GM19467 (cell line): ENCODE measurements around the gene DOCK1.
"Not testable (repeated sequence)": the region's sequence is repeated elsewhere in the genome, so short reads cannot be mapped to it uniquely, and the experiment has no call there.

ENCODE experiments used
- ATAC-seq: cut with Tn5 transposase; IDR thresholded peaks from one replicate; pipeline ENCODE4 v1.9.1; 2021; ENCODE audit warnings: mild to moderate bottlenecking, moderate library complexity; ENCODE audit not compliant: unreplicated experiment

Gene DOCK1

GRCh38 chr10:126924180-126924914 is 19.1 kb downstream of the DOCK1 start:
- no peak for ATAC-seq

GRCh38 chr10:126924915-126925300 is 19.7 kb downstream of the DOCK1 start:
- ATAC-seq: no peak

- ATAC-seq: no peak
Measured at GRCh38 chr10:126926568-126926967, 21.3 kb downstream of the DOCK1 start.

- no peak for ATAC-seq
Measured at GRCh38 chr10:126927799-126928198, 22.6 kb downstream of the DOCK1 start.

GRCh38 chr10:126928274-126928673 is 23.0 kb downstream of the DOCK1 start:
- ATAC-seq: no peak

GRCh38 chr10:126929391-126929790 is 24.2 kb downstream of the DOCK1 start:
- ATAC-seq: no peak

- no peak for ATAC-seq
Measured at GRCh38 chr10:126930131-126930882, 25.1 kb downstream of the DOCK1 start.

- no peak for ATAC-seq
Measured at GRCh38 chr10:126930883-126931503, 25.8 kb downstream of the DOCK1 start.

GRCh38 chr10:126931544-126931943 is 26.3 kb downstream of the DOCK1 start:
- no peak for ATAC-seq

GRCh38 chr10:126932516-126932915 is 27.3 kb downstream of the DOCK1 start:
- no peak for ATAC-seq

GRCh38 chr10:126933116-126933515 is 27.9 kb downstream of the DOCK1 start:
- ATAC-seq: no peak

- ATAC-seq: no peak
Measured at GRCh38 chr10:126935263-126935946, 30.2 kb downstream of the DOCK1 start.

- ATAC-seq: no peak
Measured at GRCh38 chr10:126937026-126937425, 31.8 kb downstream of the DOCK1 start.

- not testable (repeated sequence) for ATAC-seq
Measured at GRCh38 chr10:126938121-126938520, 32.9 kb downstream of the DOCK1 start.

GRCh38 chr10:126939706-126940105 is 34.5 kb downstream of the DOCK1 start:
- no peak for ATAC-seq

GRCh38 chr10:126940670-126941310 is 35.6 kb downstream of the DOCK1 start:
- no peak for ATAC-seq

- ATAC-seq: no peak
Measured at GRCh38 chr10:126944191-126944590, 39.0 kb downstream of the DOCK1 start.

GRCh38 chr10:126945351-126946030 is 40.3 kb downstream of the DOCK1 start:
- ATAC-seq: no peak

- ATAC-seq: no peak
Measured at GRCh38 chr10:126946746-126947145, 41.5 kb downstream of the DOCK1 start.
